Measurements from ENCODE around the gene BCAS3. TPM values are rescaled to one million over a fixed set of nuclear protein-coding genes. Genes with fewer than 3 reads are reported as not detected.
A peak's percentile ranks its signal among the peaks of the same experiment; 100 is the strongest.

The BCAS3 gene
- total RNA-seq, 1 donor, result 23.7 TPM

- TF ChIP-seq CTCF (IDR thresholded peaks at IDR 0.05; ENCODE audit: insufficient read depth, low read depth, low read length), result no peak
- H3K4me3 ChIP-seq (ENCODE audit: low read depth, low read length), result no peak overlapping the region
- no peak for DNase-seq (ENCODE audit: low read depth)
Observed at GRCh38 chr17:61199431-61200338, 522.0 kb downstream of the BCAS3 start.

- TF ChIP-seq CTCF (IDR thresholded peaks at IDR 0.05; ENCODE audit: insufficient read depth, low read depth, low read length), result no peak
- DNase-seq (ENCODE audit: low read depth), result no peak
- no peak overlapping the region for H3K4me3 ChIP-seq (ENCODE audit: low read depth, low read length)
Observed at GRCh38 chr17:61200339-61200715, 522.7 kb downstream of the BCAS3 start.

- DNase-seq (ENCODE audit: low read depth), result peak; percentile 96
- no peak for TF ChIP-seq CTCF (IDR thresholded peaks at IDR 0.05; ENCODE audit: insufficient read depth, low read depth, low read length)
- no peak overlapping the region for H3K4me3 ChIP-seq (ENCODE audit: low read depth, low read length)
Observed at GRCh38 chr17:61201211-61201610, 523.6 kb downstream of the BCAS3 start.

GRCh38 chr17:61202564-61202963, 524.9 kb downstream of the BCAS3 start:
- no peak for TF ChIP-seq CTCF (IDR thresholded peaks at IDR 0.05; ENCODE audit: insufficient read depth, low read depth, low read length)
- DNase-seq (ENCODE audit: low read depth), result no peak
- no peak overlapping the region for H3K4me3 ChIP-seq (ENCODE audit: low read depth, low read length)

GRCh38 chr17:61203671-61204131, 526.0 kb downstream of the BCAS3 start:
- no peak overlapping the region for H3K4me3 ChIP-seq (ENCODE audit: low read depth, low read length)
- DNase-seq (ENCODE audit: low read depth), result no peak
- TF ChIP-seq CTCF (IDR thresholded peaks at IDR 0.05; ENCODE audit: insufficient read depth, low read depth, low read length), result no peak

GRCh38 chr17:61204456-61204855, 526.8 kb downstream of the BCAS3 start:
- TF ChIP-seq CTCF (IDR thresholded peaks at IDR 0.05; ENCODE audit: insufficient read depth, low read depth, low read length), result no peak
- H3K4me3 ChIP-seq (ENCODE audit: low read depth, low read length), result no peak overlapping the region
- no peak for DNase-seq (ENCODE audit: low read depth)
